HG02870 (cell line): ENCODE measurements around the gene AOC2.
"Not testable (repeated sequence)": the region's sequence is repeated elsewhere in the genome, so short reads cannot be mapped to it uniquely, and the experiment has no call there.

ENCODE experiments used
- ATAC-seq: cut with Tn5 transposase; IDR thresholded peaks from one replicate; pipeline ENCODE4 v1.9.1; 2021; ENCODE audit warnings: mild to moderate bottlenecking, moderate library complexity; ENCODE audit not compliant: unreplicated experiment

AOC2 gene

DNA sequence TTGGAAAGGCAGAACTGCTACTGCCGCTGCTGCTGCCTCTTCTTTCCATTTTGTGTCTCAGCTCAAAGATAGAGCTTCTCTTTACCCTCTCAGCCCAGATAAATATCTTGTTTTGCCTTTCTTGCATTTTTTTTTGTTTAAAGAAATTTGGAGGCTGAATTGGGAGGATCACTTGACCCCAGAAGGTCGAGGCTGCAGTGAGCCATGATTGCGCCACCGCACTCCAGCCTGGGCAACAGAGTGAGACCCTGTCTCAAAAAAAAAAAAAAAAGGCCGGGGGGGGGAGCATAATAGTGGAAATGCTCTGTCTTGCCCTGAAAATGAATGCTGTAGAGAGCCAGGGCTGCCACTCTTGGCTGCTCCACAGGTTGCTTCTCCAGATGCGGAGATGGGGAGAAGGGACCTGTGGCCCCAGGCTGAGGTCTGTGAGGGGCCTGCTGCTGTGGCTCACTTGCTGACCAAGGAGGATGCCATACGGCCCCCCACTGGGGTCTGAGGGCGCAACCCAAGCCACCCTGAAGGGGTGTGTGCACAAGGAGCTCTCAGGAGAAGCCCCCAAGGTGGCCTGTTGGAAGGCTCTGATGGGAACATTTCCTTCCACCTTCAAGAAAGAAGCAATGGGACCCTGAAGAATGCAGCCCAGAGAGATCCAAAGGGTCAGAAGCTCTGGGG is 34.7 kb downstream of the AOC2 start:
- no peak for ATAC-seq

- no peak for ATAC-seq
These were observed 35.2 kb downstream of the AOC2 start for GRCh38 chr17:42879596-42879985.

DNA sequence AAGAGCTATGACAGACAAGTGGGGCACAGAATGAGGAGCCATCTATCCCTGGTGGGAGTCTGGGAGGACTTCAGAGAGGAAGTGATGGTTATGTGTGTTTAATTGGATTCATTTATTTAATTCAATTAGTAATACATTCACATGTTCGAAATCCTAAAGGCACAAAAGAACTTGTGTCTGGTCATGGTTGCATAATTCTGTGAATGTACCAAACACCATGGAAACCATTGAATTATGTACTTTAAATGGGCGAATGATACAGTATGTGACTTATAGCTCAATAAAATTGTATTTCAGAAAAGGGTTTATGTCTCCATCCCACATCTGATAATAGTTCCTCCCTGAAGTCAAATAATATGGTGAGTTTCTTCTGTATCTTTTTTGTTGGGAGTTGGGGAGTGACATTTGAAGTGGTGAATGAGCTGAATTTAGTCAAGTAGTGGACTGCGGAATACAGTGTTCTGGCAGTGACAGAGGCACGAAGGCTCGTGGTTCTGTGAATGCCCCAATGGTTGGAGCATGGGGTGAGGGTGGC is 36.5 kb downstream of the AOC2 start:
- no peak for ATAC-seq

DNA sequence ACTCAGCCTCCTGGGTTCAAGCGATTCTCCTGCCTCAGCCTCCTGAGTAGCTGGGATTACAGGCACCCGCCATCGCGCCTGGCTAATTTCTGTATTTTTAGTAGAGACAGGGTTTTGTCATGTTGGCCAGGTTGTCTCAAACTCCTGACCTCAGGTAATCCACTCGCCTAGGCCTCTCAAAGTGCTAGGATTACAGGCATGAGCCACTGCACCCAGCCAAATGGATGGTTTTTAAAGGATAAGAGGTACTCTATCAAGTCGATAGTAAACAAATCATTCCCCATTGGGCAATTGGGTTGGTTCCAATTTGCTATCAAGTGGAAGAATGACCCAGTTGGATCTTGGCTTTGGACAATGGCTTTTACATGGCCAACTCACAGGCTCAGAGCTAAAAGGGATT is 37.3 kb downstream of the AOC2 start:
- not testable (repeated sequence) for ATAC-seq

DNA sequence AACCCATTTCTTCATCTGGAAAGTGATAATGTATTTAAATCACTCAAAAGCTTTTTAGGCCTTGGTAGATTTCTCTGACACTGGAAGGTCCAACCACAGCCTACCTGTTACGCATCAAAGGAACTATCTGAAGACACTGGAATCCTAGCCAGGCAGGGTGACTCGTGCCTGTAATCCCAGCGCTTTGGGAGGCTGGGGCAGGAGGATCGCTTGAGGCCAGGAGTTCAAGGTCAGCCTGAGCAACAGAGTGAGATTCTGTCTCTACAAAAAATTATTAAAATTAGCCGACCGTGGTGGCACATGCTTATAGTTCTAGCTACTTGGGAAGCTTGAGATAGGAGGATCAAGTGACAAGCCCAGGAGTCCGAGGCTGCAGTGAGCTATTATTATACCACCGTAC is 37.8 kb downstream of the AOC2 start:
- ATAC-seq: no peak

DNA sequence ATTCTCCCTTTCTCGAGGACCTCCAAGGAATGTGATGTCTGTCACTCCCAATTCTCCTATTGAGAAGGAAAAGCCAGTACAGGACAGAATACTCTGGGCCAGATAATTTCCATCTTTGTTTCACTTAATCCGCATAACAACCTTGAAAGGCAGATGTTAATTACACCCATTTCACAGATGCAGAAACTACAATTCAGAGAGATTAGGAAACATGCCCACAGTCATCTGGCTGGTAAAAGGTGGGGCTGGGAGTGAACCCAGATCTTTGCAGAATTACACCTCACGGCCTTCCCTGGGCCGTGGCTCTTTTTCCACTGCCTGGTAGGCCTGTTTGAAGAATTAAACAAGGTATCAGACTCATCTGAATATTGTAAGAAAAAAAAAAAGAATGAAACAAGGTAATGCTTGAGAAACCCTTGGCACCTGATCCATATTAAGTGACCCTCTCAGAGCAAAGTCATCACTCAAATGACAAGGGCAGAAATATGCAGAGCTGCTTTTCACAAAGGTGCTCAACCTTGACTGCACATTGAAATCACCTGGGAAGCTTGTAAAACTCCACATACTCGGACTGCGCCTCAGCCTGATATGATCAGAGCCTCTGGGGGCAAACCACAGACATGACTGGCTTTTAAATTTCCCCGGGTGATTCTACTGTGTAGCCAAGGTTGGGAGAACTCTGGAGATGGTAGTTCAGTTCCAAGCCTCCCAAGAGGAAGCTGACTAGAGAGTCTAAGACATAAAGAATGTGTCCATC is 39.6 kb downstream of the AOC2 start:
- no peak for ATAC-seq

- not testable (repeated sequence) for ATAC-seq
These were observed 41.4 kb downstream of the AOC2 start for GRCh38 chr17:42885806-42886205.

DNA sequence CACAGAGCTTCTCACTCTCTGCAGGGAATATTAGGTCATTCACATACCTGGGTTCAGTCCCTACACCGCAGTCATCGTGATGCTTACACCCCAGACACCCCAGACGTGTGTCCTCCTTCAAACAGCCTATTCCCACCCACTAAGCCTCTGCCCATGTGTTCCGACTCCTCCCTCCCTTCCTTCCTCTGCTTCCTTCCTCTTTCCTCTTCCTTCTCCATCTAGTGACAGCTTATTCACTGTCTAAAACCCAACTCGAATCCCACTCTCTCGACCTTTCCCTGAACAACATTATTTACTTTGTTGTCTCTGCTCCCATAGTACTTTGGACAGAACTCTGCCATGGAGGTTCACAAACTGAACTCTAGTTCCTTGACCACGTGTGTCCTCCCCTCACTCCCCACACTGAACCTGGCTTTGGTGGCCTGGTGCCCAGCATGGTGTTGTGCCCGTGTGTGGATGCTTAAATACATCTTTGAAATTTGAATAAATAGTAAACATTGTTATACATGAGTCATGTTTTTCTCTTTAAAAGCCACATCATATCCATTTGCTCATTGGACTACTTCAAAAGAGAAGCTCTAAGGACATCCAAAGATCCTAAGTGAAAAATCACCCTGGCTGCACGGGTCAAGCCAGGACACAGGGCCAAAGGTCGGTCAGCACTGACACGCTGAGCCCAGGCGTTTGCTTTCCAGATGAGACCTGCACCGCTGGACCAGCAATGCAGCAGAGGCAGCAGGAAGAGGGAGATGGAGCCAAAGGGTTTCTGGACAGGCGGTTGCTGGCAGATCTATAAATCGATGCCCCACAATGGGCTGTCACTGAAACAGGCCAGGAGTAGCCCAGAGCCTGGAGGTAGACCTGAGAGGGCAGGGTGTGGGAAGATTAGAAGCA is 42.1 kb downstream of the AOC2 start:
- no peak for ATAC-seq

DNA sequence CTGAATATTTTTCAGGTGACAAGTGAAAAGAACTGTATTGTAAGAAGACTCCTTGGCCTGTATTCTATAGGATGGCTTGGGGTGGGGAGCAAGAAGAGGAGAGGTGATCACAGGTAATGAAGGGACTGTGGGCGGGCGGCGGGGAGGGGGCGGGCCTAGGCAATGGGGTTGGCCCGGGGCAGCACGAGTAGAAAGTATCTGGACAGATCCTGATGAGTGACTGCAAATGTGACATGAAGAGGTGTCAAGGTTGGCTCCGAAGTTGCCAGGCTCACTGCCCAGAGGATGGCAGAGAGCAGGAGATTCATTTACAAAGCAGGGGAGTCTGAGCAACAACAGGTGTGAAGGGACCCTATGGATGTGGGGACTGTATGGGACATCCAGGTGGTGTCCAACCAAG is 45.4 kb downstream of the AOC2 start:
- ATAC-seq: no peak

DNA sequence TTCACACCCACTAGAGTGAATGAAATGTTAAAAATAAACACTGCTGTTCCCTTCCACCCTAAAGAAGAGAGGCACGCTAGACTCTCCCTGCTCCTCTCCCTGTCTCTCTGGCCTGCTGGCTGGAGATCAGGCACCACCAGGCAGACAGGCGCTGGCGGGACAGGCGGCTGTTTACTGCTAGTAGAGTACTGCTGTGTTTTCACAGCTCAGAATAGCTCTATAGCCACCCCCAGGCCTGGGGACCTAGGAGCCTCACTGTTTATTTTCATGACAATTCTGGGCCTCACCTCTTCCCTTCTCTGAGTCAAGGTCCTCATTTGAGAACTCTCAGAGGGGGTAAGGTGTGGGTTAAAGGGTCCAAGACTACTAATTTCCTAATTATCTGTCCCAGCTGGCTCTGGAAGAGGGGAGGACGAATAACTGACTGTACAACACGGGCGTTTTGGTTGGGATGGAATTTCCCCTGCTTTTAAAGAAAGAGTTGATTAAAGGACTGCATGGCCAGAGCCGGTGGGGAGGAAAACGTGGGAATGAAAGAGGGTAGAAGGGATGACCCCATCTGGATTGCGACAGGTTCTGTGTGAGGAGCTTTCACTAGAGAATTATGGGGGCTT is 47.3 kb downstream of the AOC2 start:
- ATAC-seq: no peak

DNA sequence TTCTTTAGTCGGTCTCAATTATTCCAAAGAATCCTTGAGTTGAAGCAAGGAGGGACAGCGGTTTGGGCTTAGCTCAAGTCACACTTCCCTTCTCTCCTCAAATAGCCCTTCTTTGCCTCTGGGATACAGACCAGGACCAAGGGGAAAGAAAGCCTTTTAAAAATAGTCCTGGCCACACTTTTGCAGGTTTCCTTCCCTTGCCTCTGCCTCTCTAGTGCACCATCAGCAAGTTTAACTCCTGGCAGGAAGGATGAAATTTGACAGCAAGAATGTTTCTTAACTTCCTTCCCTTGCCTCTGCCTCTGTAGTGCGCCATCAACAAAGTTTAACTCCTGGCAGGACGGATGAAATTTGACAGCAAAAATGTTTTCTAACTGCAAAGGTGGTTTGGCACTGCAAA is 49.0 kb downstream of the AOC2 start:
- ATAC-seq: no peak

GRCh38 chr17:42894283-42895184 is 50.2 kb downstream of the AOC2 start:
- no peak for ATAC-seq

DNA sequence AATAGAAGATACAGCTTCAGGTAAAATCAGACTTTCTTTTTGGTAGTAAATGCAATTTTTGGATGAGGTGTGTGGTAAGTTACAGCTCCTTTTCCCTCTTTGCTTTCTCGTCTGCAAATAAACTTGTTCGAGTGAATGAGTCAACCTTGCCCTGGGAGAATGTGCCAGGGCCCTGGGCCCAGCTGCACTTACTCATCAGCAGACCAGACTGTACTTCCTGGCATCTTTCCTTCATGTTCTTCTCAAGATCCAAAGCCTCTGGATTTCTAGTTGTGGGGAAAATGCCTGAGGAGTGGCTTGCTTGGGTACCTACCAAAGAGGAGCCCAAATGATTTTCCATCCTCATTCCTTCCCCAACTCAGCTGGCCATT is 50.8 kb downstream of the AOC2 start:
- no peak for ATAC-seq

DNA sequence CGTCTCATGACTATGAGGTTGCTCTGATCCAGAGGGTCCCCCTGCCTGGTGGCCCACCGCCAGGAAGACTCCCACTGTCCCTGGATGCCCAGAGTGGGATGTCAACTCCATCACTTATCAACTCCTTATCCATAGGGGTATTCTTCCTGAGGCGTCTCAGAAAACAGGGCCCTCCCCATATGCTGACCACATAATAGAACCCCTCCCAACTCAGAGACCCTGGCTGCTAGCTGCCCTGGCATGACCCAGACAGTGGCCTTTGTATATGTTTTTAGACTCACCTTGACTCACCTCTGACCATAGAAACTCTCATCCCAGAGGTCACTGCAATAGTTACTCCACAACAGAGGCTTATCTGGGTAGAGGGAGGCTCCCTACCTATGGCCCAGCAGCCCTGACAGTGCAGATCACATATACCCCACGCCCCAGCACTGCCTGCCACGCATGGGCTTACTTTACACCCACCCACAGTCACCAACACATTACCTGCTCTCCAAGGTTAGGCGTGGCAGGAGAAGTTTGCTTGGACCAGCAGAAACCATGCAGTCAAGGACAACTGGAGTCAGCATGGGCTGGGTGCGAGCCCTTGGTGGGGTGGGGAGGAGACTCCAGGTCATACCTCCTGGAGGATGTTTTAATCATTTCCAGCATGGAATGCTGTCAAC is 53.9 kb downstream of the AOC2 start:
- ATAC-seq: no peak

DNA sequence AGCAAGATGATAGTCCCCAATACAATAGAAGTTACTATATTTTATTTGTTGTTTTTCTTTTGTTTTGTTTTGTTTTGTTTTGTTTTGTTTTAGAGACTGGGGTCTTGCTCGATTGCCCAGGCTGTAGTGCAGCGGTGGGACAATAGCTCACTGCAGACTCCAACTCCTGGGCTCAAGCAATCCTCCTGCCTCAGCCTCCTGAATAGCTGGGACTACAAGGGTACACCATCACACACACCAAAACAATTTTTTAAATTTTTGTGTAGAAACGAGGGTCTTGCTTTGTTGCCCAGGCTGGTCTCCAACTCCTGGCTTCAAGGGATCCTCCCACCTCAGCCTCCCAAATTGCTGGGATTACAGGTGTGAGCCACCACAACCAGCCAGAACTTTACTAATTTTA is 55.6 kb downstream of the AOC2 start:
- not testable (repeated sequence) for ATAC-seq
